Motor neuron (in vitro differentiated cells): ENCODE data around the gene PLA2G3. TPM values are rescaled to one million over a fixed set of nuclear protein-coding genes. Genes with fewer than 3 reads are reported as not detected.
"Not testable (repeated sequence)": the region's sequence is repeated elsewhere in the genome, so short reads cannot be mapped to it uniquely, and the experiment has no call there.

Source experiments
- ATAC-seq, 8 experiments: fragments of 200-7000 bp; cut with Tn5 transposase; replicated peaks in 6 of 8; 2 replicates each; pipeline ENCODE4 v1.8.0; 2021; ENCODE audit warnings: mild to moderate bottlenecking in 8 of 8, moderate library complexity in 8 of 8
- H3K27ac ChIP-seq, 2 donors: fragments of 250-450 bp; sonication (Bioruptor Pico); 2 replicates each; pipeline ENCODE4 v1.9.0; 2021; ENCODE audit warnings: antibody characterized with exemption in 2 of 2, mild to moderate bottlenecking in 2 of 2, moderate library complexity in 1 of 2
- H3K4me1 ChIP-seq, 2 donors: fragments of 250-450 bp; sonication (Bioruptor Pico); replicated peaks in 1 of 2; 2 replicates each; pipeline ENCODE4 v1.6.1; 2021; ENCODE audit warnings: antibody characterized with exemption in 2 of 2, mild to moderate bottlenecking in 2 of 2, moderate library complexity in 1 of 2
- H3K4me3 ChIP-seq, 5 donors: fragments of 250-450 bp; sonication (Bioruptor Pico); 2 replicates each; pipeline ENCODE4 v1.9.0; 2021; ENCODE audit warnings: antibody characterized with exemption in 5 of 5, mild to moderate bottlenecking in 5 of 5, moderate library complexity in 4 of 5
- WGBS, 10 experiments: fragments of 450-650 bp; shearing (Covaris generic); methylation state at CpG; one replicate each; pipeline ENCODE4 v1.0.0; 2022; 5-methylcytosine and 5-hydroxymethylcytosine counted together
- in situ Hi-C, 9 experiments: fragments of 400-800 bp; cut with MboI; loops; one replicate each; pipeline ENCODE4 v1.15.0; 2021; ENCODE audit warnings: low sequenced_read_pairs in 9 of 9, low pct_unique_long_range_greater_than_20kb in 2 of 9; ENCODE audit not compliant: unreplicated experiment in 9 of 9
- total RNA-seq, 8 experiments: library from RNA; unstranded; fragments of 300-600 nt; gene quantifications; 2 replicates each; pipeline versions ENCODE4 v1.2.3 to v1.2.4, GENCODE V29; 2022

The PLA2G3 gene
- total RNA-seq, 8 experiments from 2014 or later = 0.05 to 0.90 (median 0.29) TPM

DNA sequence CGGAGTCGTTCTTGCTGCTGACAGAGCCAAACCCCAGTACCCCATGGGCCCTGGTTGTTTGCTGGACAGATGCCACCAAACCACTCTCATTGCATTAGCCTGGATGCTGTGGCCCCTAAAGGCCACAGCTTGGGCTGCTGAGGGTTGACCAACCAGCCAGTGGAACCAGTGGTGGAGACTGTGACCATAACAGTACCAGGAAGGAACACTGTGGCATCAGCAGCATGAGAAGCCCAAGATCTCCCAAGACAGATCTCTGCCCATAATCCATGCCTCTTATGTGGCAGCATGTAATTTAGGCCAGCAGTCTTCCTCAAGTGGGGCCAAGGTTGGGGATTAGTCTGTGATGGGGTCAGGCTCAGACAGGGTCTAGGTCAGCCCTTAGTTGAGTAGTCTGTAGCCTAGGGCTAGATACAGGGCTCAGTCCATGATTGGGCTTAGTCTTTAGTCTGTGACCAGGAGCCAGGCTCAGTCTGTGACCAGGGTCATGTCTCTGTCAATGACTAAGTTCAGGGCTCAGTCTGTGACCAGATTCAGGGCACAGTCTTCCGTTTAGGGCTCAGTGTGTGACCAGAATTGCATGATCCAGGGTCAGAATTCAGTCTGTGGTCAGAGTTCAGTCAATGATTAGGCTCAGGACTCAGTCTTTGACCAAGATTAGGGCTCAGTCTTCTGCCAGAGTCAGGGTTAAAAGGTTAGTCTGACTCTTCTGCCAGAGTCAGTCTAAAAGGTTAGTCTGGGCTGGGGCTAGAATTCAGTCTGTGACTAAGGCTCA lies 22.1 kb downstream of the PLA2G3 start:
- Histone ChIP-seq H3K4me3 (no peak overlapping the region), H3K27ac (no peak overlapping the region), H3K4me1 (peaks cover 11 to 13% of the 10 kb centered on the region in 2 donors)
- in situ Hi-C loops = no loop called here
- WGBS, 10 experiments = 42 to 100% (median 67%) methylated on average over 1 to 3 of the region's 3 CpGs; no CpG with 5 or more reads in 3 of the 10 experiments
- ATAC-seq = no peak

GRCh38 chr22:31112547-31113091 lies 27.7 kb downstream of the PLA2G3 start:
- ATAC-seq, H3K4me1 ChIP-seq, H3K27ac ChIP-seq, in situ Hi-C loops, H3K4me3 ChIP-seq: not testable (repeated sequence)
- 57 to 100% (median 90%) methylated on average over 1 to 6 of the region's 7 CpGs; no CpG with 5 or more reads in 3 of the 10 experiments for WGBS, 10 experiments

GRCh38 chr22:31107894-31108218 lies 32.5 kb downstream of the PLA2G3 start:
- 0 to 20% (median 3%) methylated on average over 1 to 5 of the region's 5 CpGs; no CpG with 5 or more reads in 1 of the 10 experiments for WGBS, 10 experiments
- no peak overlapping the region for H3K27ac ChIP-seq

DNA sequence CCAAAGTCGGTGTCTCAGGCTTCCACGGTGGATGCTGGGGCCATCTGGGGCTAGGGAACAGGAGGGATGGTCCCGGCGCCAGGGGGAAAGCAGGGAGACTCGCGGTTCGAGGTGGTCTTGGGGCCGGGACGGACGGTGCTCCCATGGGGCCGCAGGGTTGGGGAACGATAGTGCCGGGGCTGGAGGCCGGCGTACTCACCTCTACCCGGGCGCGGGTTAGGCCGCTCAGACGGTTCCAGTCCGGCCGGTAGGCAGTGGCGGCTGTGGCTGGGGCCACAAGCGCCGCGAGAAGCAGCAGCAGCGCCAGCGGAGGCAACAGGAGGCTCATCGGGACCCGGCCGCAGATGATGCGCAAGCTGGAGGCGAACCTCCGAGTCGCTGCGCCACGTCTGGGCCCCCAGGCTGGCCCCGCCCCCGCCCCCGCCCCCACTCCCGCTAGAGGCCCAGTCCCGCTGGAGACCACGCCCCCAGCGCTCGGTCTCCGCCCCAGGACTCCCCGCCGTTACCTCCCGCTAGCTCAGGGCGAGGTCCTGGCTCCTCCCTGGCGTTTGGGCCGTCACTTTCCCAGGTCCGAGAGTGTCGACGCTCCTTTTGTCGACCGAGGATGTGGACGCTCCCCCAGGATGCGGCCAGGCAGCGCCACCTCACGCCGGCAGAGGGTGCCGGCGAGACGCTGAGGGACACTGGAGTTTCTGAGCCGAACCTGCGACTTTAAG lies 33.0 kb downstream of the PLA2G3 start, which contains the start of gene SELENOM:
TSS of gene SELENOM (minus strand) at position 391 of the 716 bp plus-strand sequence. CDS start at position 328, 63 bp downstream.
- in situ Hi-C loops = no loop called here
- peaks cover 5% of the 10 kb centered on the region in 2 donors for H3K4me1 ChIP-seq
- WGBS, 10 experiments = 0 to 4% (median 0%) methylated on average over 1 to 12 of the region's 67 CpGs; no CpG with 5 or more reads in 5 of the 10 experiments
- peak within 1 kb of the TSS; percentile 30 to 69 (median 43) for H3K4me3 ChIP-seq
- H3K27ac ChIP-seq = peak within 1 kb of the TSS; percentile 13 to 43
- peak; percentile 84 to 99 (median 98) for ATAC-seq

More at GRCh38 chr22:31107894-31108218, 32.5 kb downstream of the PLA2G3 start:
- in situ Hi-C loops = no loop called here
- peak overlapping the region; percentile 30 to 69 (median 43) for H3K4me3 ChIP-seq
- peak in 5 of 8 experiments; percentile 5 to 30 (median 27) for ATAC-seq
- H3K4me1 ChIP-seq = peaks cover 5% of the 10 kb centered on the region in 2 donors

DNA sequence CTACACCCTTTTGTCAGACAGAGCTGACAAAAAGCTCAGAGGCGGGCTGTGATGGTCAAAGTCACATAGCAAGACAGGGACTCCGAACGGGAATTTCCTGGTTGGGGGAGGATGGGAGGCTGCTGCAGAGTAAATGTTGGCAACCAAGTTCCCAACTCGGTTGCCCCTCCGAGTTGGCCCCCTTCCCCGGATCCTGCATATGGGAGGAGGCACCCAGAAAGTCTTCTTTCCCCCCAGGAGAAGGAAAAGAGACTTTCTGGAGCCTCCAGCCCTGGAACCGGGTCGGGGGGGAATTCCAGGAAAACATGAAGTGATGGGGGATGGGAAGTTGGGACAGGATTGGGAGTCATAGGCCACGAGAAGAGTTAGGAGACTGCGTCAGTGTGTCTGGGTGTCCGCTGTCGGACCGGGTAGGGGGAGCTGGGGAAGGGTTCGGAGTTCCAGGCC lies 33.6 kb downstream of the PLA2G3 start:
- in situ Hi-C loops = no loop called here
- peak in 2 of 8 experiments; percentile 7 to 13 for ATAC-seq
- H3K4me1 ChIP-seq = peaks cover 5% of the 10 kb centered on the region in 2 donors
- peak overlapping the region; percentile 30 to 69 (median 43) for H3K4me3 ChIP-seq
- no peak overlapping the region for H3K27ac ChIP-seq
- 3 to 71% (median 25%) methylated on average over 1 to 9 of the region's 14 CpGs; no CpG with 5 or more reads in 4 of the 10 experiments for WGBS, 10 experiments

DNA sequence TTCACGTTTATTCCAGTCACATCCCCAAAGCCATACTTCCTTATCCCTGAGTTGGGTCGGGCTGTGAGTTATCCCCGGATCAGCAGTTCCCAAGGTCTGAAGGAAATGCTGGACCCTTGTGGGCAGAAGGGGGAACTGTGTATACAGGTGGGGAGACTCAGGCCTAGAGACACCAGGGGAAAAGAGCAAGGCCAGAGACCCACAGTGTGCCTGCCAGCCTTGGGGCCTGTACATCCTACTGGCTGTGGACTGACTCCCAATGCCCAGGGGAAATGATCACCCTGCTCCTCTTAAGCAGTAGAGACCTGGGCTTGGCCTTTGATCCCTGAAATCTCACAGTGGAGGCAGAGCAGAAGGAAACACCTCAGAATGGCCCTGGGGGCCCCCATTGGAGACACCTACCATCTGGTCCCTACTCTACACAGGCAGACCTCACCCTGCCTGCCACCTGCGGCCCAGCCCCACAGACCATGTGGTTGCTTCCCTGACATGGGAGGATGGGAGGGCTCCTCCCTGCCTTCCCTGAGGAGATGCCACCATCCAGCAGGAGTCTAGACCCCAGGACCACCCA lies 34.2 kb downstream of the PLA2G3 start:
- Histone ChIP-seq H3K4me3 (peak overlapping the region in 1 of 5 donors; percentile 69), H3K4me1 (peaks cover 5% of the 10 kb centered on the region in 2 donors), H3K27ac (no peak overlapping the region)
- no peak for ATAC-seq
- WGBS, 10 experiments = 23 to 100% (median 100%) methylated on average over 1 to 3 of the region's 4 CpGs; no CpG with 5 or more reads in 7 of the 10 experiments
- in situ Hi-C loops = no loop called here

GRCh38 chr22:31105282-31105929 lies 34.9 kb downstream of the PLA2G3 start:
- Histone ChIP-seq H3K4me3 (no peak overlapping the region), H3K4me1 (peaks cover 5% of the 10 kb centered on the region in 2 donors), H3K27ac (no peak overlapping the region)
- 52 to 100% (median 75%) methylated on average over 1 to 6 of the region's 11 CpGs; no CpG with 5 or more reads in 2 of the 10 experiments for WGBS, 10 experiments
- no peak for ATAC-seq
- in situ Hi-C loops = no loop called here

- 10 to 33% (median 18%) methylated on average over 3 to 23 of the region's 35 CpGs; no CpG with 5 or more reads in 7 of the 10 experiments for WGBS, 10 experiments
- Histone ChIP-seq H3K4me3 (no peak overlapping the region), H3K4me1 (peaks cover 5% of the 10 kb centered on the region in 2 donors), H3K27ac (no peak overlapping the region)
- no peak for ATAC-seq
- in situ Hi-C loops = no loop called here
Measured at GRCh38 chr22:31104869-31105268, 35.4 kb downstream of the PLA2G3 start.

GRCh38 chr22:31103899-31104694 lies 36.2 kb downstream of the PLA2G3 start:
- Histone ChIP-seq H3K4me1 (peaks cover 5% of the 10 kb centered on the region in 2 donors), H3K4me3 (no peak overlapping the region), H3K27ac (no peak overlapping the region)
- ATAC-seq = no peak
- WGBS, 10 experiments = 77 to 95% (median 88%) methylated on average over 6 to 11 of the region's 33 CpGs; no CpG with 5 or more reads in 6 of the 10 experiments
- in situ Hi-C loops = no loop called here

- peaks cover 4 to 12% of the 10 kb centered on the region in 2 donors for H3K4me1 ChIP-seq
- no peak overlapping the region for H3K27ac ChIP-seq
- no peak overlapping the region for H3K4me3 ChIP-seq
- in situ Hi-C loops = no loop called here
- no peak for ATAC-seq
- WGBS, 10 experiments = 17 to 100% (median 100%) methylated on average over 1 of the region's 2 CpGs; no CpG with 5 or more reads in 6 of the 10 experiments
Measured at GRCh38 chr22:31103111-31103510, 37.2 kb downstream of the PLA2G3 start.

DNA sequence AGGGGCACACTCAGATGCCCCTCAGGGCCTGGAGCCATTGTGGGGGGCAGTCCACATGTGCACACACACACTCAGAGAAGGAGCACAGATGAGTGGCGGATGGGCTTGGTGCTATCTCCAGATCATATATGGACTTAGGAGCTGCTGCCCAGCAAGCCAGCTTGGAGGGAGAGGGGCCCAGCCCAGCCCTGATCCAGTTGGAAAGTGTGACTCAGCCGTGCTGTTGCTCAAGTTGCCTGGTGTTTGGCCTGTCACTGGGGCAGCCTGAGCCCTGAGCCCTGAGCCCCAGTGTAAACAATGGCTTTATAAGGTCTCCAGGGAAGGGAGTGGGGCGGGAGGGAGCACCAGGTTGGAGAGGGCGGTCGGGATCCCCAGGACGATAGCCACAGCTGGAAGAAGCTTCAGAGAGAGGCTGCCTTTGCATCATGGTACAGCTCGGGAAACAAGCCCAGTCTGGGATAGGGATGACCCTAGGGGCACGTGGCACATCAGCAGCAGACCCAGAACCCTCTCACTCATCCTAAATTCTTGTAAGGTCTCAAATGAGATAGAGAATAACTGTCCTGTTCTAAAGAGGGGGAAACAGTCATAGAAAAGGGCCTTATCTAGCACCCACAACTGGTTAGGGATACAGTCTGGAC lies 37.7 kb downstream of the PLA2G3 start:
- in situ Hi-C loops = no loop called here
- peak in 5 of 8 experiments; percentile 12 to 74 (median 24) for ATAC-seq
- Histone ChIP-seq H3K27ac (no peak overlapping the region), H3K4me1 (peaks cover 6 to 10% of the 10 kb centered on the region in 2 donors), H3K4me3 (no peak overlapping the region)
- 8 to 100% (median 76%) methylated on average over 1 to 4 of the region's 8 CpGs; no CpG with 5 or more reads in 3 of the 10 experiments for WGBS, 10 experiments
